ENCODE results near the gene DHH. TPM values are rescaled to one million over a fixed set of nuclear protein-coding genes. Genes with fewer than 3 reads are reported as not detected.
A peak's percentile ranks its signal among the peaks of the same experiment; 100 is the strongest.
"Not testable (repeated sequence)": the region's sequence is repeated elsewhere in the genome, so short reads cannot be mapped to it uniquely, and the experiment has no call there.

The DHH gene
- polyA plus RNA-seq, 1 donor: 0.82 TPM

- no peak for DNase-seq (ENCODE audit: low read depth)
Measured at GRCh38 chr12:49070971-49071370, 23.6 kb downstream of the DHH start.

- peak; percentile 82 for DNase-seq (ENCODE audit: low read depth)
Measured at GRCh38 chr12:49069507-49070346, 24.9 kb downstream of the DHH start, which contains the start of gene RHEBL1. Gene RHEBL1, minus strand, starts transcription at chr12:49069979. Its CDS starts 194 bp downstream, at chr12:49069785.

GRCh38 chr12:49068879-49069506, 25.6 kb downstream of the DHH start:
- no peak for DNase-seq (ENCODE audit: low read depth)

- DNase-seq (ENCODE audit: low read depth): no peak
Measured at GRCh38 chr12:49066120-49066519, 28.5 kb downstream of the DHH start.

- no peak for DNase-seq (ENCODE audit: low read depth)
Measured at GRCh38 chr12:49064767-49065152, 29.8 kb downstream of the DHH start.

GRCh38 chr12:49061916-49062315, 32.7 kb downstream of the DHH start:
- not testable (repeated sequence) for DNase-seq (ENCODE audit: low read depth)

- DNase-seq (ENCODE audit: low read depth): no peak
Measured at GRCh38 chr12:49061157-49061650, 33.4 kb downstream of the DHH start.

GRCh38 chr12:49060237-49061156, 34.1 kb downstream of the DHH start, which contains the start of gene KMT2D:
Gene KMT2D, minus strand, starts transcription at chr12:49060794. Its CDS starts 5,470 bp downstream, at chr12:49055324.
- DNase-seq (ENCODE audit: low read depth): peak; percentile 86

GRCh38 chr12:49059299-49060171, 35.1 kb downstream of the DHH start:
- DNase-seq (ENCODE audit: low read depth): no peak

- DNase-seq (ENCODE audit: low read depth): no peak
Measured at GRCh38 chr12:49059045-49059298, 35.6 kb downstream of the DHH start.

GRCh38 chr12:49058366-49059044, 36.1 kb downstream of the DHH start:
- DNase-seq (ENCODE audit: low read depth): no peak

- DNase-seq (ENCODE audit: low read depth): no peak
Measured at GRCh38 chr12:49057888-49058287, 36.7 kb downstream of the DHH start.

- DNase-seq (ENCODE audit: low read depth): no peak
Measured at GRCh38 chr12:49055978-49056754, 38.4 kb downstream of the DHH start.

- DNase-seq (ENCODE audit: low read depth): no peak
Measured at GRCh38 chr12:49055092-49055491, 39.5 kb downstream of the DHH start.

GRCh38 chr12:49054524-49054923, 40.1 kb downstream of the DHH start:
- DNase-seq (ENCODE audit: low read depth): no peak

- DNase-seq (ENCODE audit: low read depth): no peak
Measured at GRCh38 chr12:49054096-49054495, 40.5 kb downstream of the DHH start.

- DNase-seq (ENCODE audit: low read depth): no peak
Measured at GRCh38 chr12:49052451-49053208, 42.0 kb downstream of the DHH start.

- no peak for DNase-seq (ENCODE audit: low read depth)
Measured at GRCh38 chr12:49051777-49052438, 42.7 kb downstream of the DHH start.
